Activated CD4-positive, CD25-positive, alpha-beta regulatory T cell (primary cell): ENCODE data around the gene OR10A5.
"Not testable (repeated sequence)": the region's sequence is repeated elsewhere in the genome, so short reads cannot be mapped to it uniquely, and the experiment has no call there.

Source experiments
- DNase-seq, 4 experiments: peaks; one replicate each; lab custom pipeline; 2025; lab: John Stamatoyannopoulos, UW

Gene OR10A5

GRCh38 chr11:6876325-6876724 lies 30.8 kb downstream of the OR10A5 start, which contains the start of gene OR10A4:
Gene OR10A4, plus strand, starts transcription at chr11:6876625. Its CDS starts 23 bp downstream, at chr11:6876648.
- DNase-seq: no peak

GRCh38 chr11:6876914-6877313 lies 31.4 kb downstream of the OR10A5 start:
- DNase-seq: no peak

GRCh38 chr11:6882751-6883150 lies 37.3 kb downstream of the OR10A5 start:
- no peak for DNase-seq

- DNase-seq: not testable (repeated sequence)
These were observed 42.2 kb downstream of the OR10A5 start for GRCh38 chr11:6887711-6888110.

- DNase-seq: no peak
These were observed 43.3 kb downstream of the OR10A5 start for GRCh38 chr11:6888830-6889229.

- DNase-seq: no peak
These were observed 44.4 kb downstream of the OR10A5 start for GRCh38 chr11:6889835-6890234.

GRCh38 chr11:6892400-6892799 lies 46.9 kb downstream of the OR10A5 start, which contains the start of gene OR2D2:
Gene OR2D2, minus strand, starts transcription at chr11:6892500. Its CDS starts 0 bp downstream, at chr11:6892500.
- DNase-seq: no peak

GRCh38 chr11:6894097-6894496 lies 48.6 kb downstream of the OR10A5 start:
- no peak for DNase-seq

- no peak for DNase-seq
These were observed 49.5 kb downstream of the OR10A5 start for GRCh38 chr11:6895010-6895409.
